LNCaP clone FGC (cell line): ENCODE measurements around the gene MYO9B.
A peak's percentile ranks its signal among the peaks of the same experiment; 100 is the strongest.

Experiments used
- DNase-seq: peaks from one replicate; pipeline ENCODE4 v3.0.0-alpha.2; 2011; ENCODE audit warnings: low read depth
- H3K4me3 ChIP-seq: 2 replicates; pipeline ENCODE4 v1.5.1; 2011; ENCODE audit warnings: mild to moderate bottlenecking, low read depth, low read length, control low read depth
- CTCF ChIP-seq: IDR thresholded peaks from 2 replicates; pipeline ENCODE4 v1.5.1; 2012; ENCODE audit warnings: mild to moderate bottlenecking; ENCODE audit not compliant: control insufficient read depth, insufficient read depth; ENCODE audit errors: extremely low read depth

The MYO9B gene

GRCh38 chr19:17074634-17075034 is 943 bp upstream of the MYO9B start:
- H3K4me3 ChIP-seq = peak overlapping the region; percentile 74
- DNase-seq = no peak
- TF ChIP-seq CTCF = no peak

GRCh38 chr19:17075864-17076542 is 426 bp downstream of the MYO9B start:
- H3K4me3 ChIP-seq = peak overlapping the region; percentile 74
- TF ChIP-seq CTCF = no peak
- DNase-seq = no peak

- DNase-seq = no peak
- peak overlapping the region; percentile 74 for H3K4me3 ChIP-seq
- no peak for TF ChIP-seq CTCF
Measured at GRCh38 chr19:17076543-17076991, 990 bp downstream of the MYO9B start.

- TF ChIP-seq CTCF = no peak
- no peak for DNase-seq
- no peak overlapping the region for H3K4me3 ChIP-seq
Measured at GRCh38 chr19:17077447-17078028, 2.0 kb downstream of the MYO9B start.

- no peak for DNase-seq
- no peak overlapping the region for H3K4me3 ChIP-seq
- TF ChIP-seq CTCF = no peak
Measured at GRCh38 chr19:17078036-17078919, 2.7 kb downstream of the MYO9B start.

GRCh38 chr19:17078920-17079709 is 3.5 kb downstream of the MYO9B start:
- no peak for TF ChIP-seq CTCF
- H3K4me3 ChIP-seq = no peak overlapping the region
- DNase-seq = no peak
